ENCODE data around the gene GNB1L.

GNB1L gene

GRCh38 chr22:19821523-19822300 lies 33.0 kb downstream of the GNB1L start:
- no peak for DNase-seq

- DNase-seq: no peak
Observed at GRCh38 chr22:19820880-19821522, 33.7 kb downstream of the GNB1L start.

GRCh38 chr22:19819911-19820879 lies 34.5 kb downstream of the GNB1L start:
- no peak for DNase-seq

GRCh38 chr22:19819208-19819910 lies 35.3 kb downstream of the GNB1L start:
- DNase-seq: no peak

- DNase-seq: no peak
Observed at GRCh38 chr22:19818324-19819207, 36.1 kb downstream of the GNB1L start.

GRCh38 chr22:19816372-19817119 lies 38.1 kb downstream of the GNB1L start:
- no peak for DNase-seq

- no peak for DNase-seq
Observed at GRCh38 chr22:19815823-19816290, 38.8 kb downstream of the GNB1L start.

- DNase-seq: no peak
Observed at GRCh38 chr22:19815093-19815822, 39.4 kb downstream of the GNB1L start.

- DNase-seq: no peak
Observed at GRCh38 chr22:19814428-19814827, 40.2 kb downstream of the GNB1L start.

GRCh38 chr22:19812910-19813309 lies 41.8 kb downstream of the GNB1L start:
- DNase-seq: no peak

- DNase-seq: no peak
Observed at GRCh38 chr22:19811811-19812771, 42.6 kb downstream of the GNB1L start.

- no peak for DNase-seq
Observed at GRCh38 chr22:19811211-19811621, 43.5 kb downstream of the GNB1L start.

GRCh38 chr22:19810381-19811201 lies 44.1 kb downstream of the GNB1L start:
- DNase-seq: no peak

- DNase-seq: no peak
Observed at GRCh38 chr22:19809741-19810140, 44.9 kb downstream of the GNB1L start.

- DNase-seq: no peak
Observed at GRCh38 chr22:19808873-19809478, 45.7 kb downstream of the GNB1L start.

GRCh38 chr22:19807914-19808872 lies 46.5 kb downstream of the GNB1L start:
- DNase-seq: no peak
